Endothelial cell of umbilical vein (primary cell): ENCODE results near the gene FAM20A. TPM values are rescaled to one million over a fixed set of nuclear protein-coding genes. Genes with fewer than 3 reads are reported as not detected.

Source experiments
- BruUV-seq: library from RNA; stranded (reverse); fragments of 400-500 nt; replicated peaks from 2 replicates; lab custom pipeline; 2021; lab: Mats Ljungman, UMichigan
- CTCF ChIA-PET: fragments of 300-600, 350-600 bp; sonication (Branson Sonifier 250); formaldehyde crosslinking; loops from one replicate; lab custom pipeline; 2021; ENCODE audit warnings: antibody characterized with exemption, inconsistent platforms; lab: Charles Lee
- POLR2A ChIA-PET: fragments of 300-600, 350-600 bp; sonication (Branson Sonifier 250); formaldehyde crosslinking; loops from one replicate; lab custom pipeline; 2021; ENCODE audit warnings: antibody characterized with exemption, inconsistent platforms; lab: Charles Lee
- DNase-seq: peaks from one replicate; pipeline ENCODE4 v3.0.0-alpha.2; 2011; ENCODE audit warnings: low read depth, low spot score
- FAIRE-seq: peaks from 2 replicates; lab custom pipeline; 2011; peaks lifted over from hg19 to GRCh38; lab: Jason Lieb, UNC
- H2AFZ ChIP-seq: 2 replicates; pipeline ENCODE4 v1.6.0; 2012; ENCODE audit warnings: low read depth, low read length, control low read depth, inconsistent platforms
- H3K27ac ChIP-seq: 2 replicates; pipeline ENCODE4 v1.5.1; 2011; ENCODE audit warnings: low read depth, mild to moderate bottlenecking, control low read depth, low read length, moderate library complexity; ENCODE audit not compliant: insufficient read depth
- H3K27me3 ChIP-seq, 2 experiments: 2 replicates each; pipeline versions ENCODE4 v1.6.0 to v1.6.1; 2011; ENCODE audit warnings: low read length in 2 of 2, mixed read lengths in 1 of 2; ENCODE audit not compliant: control insufficient read depth in 2 of 2, insufficient read depth in 2 of 2
- H3K36me3 ChIP-seq, 2 experiments: 2 replicates in 1 of 2; 3 replicates in 1 of 2; pipeline ENCODE4 v1.5.1; 2011; ENCODE audit warnings: low read length in 2 of 2, mild to moderate bottlenecking in 1 of 2, moderate library complexity in 1 of 2; ENCODE audit not compliant: control insufficient read depth in 2 of 2, insufficient read depth in 2 of 2; ENCODE audit errors: extremely low read depth in 1 of 2
- H3K4me1 ChIP-seq: 3 replicates; pipeline ENCODE4 v1.5.1; 2011; ENCODE audit warnings: mild to moderate bottlenecking, low read length; ENCODE audit not compliant: control insufficient read depth, insufficient read depth; ENCODE audit errors: extremely low read depth
- H3K4me2 ChIP-seq: 2 replicates; pipeline ENCODE4 v1.6.1; 2011; ENCODE audit warnings: low read length, control low read depth, mixed read lengths; ENCODE audit not compliant: insufficient read depth
- H3K4me3 ChIP-seq, 3 experiments: fragments of 200-600 bp in 1 of 3; sonication (generic), shearing (Covaris generic) in 1 of 3; replicated peaks in 1 of 3; 2 replicates each; pipeline ENCODE4 v1.5.1; 2011 to 2016; ENCODE audit warnings: control low read depth in 3 of 3, low read length in 3 of 3, mild to moderate bottlenecking in 2 of 3, inconsistent platforms in 1 of 3, low read depth in 1 of 3, moderate library complexity in 1 of 3; ENCODE audit not compliant: insufficient read depth in 1 of 3
- H3K79me2 ChIP-seq: 2 replicates; pipeline ENCODE4 v1.6.0; 2012; ENCODE audit warnings: low read length, inconsistent platforms; ENCODE audit not compliant: control insufficient read depth, insufficient read depth
- H3K9ac ChIP-seq: replicated peaks from 2 replicates; pipeline ENCODE3; 2011; ENCODE audit warnings: low read length, control low read depth; ENCODE audit not compliant: insufficient read depth; ENCODE audit errors: extremely low read depth
- H3K9me1 ChIP-seq: replicated peaks from 3 replicates; pipeline ENCODE4 v1.6.0; 2011; ENCODE audit warnings: mild to moderate bottlenecking, low read length; ENCODE audit not compliant: control insufficient read depth, insufficient read depth; ENCODE audit errors: extremely low read depth
- H3K9me3 ChIP-seq: replicated peaks from 2 replicates; pipeline ENCODE4 v1.5.1; 2012; ENCODE audit warnings: low read length, inconsistent platforms; ENCODE audit not compliant: control insufficient read depth, insufficient read depth
- H4K20me1 ChIP-seq: replicated peaks from 2 replicates; pipeline ENCODE3; 2011; ENCODE audit warnings: mild to moderate bottlenecking, low read length; ENCODE audit not compliant: control insufficient read depth, insufficient read depth; ENCODE audit errors: extremely low read depth
- EZH2 ChIP-seq: IDR thresholded peaks from 2 replicates; pipeline ENCODE4 v1.6.1; 2012; ENCODE audit warnings: borderline replicate concordance, low read depth, mild to moderate bottlenecking, moderate library complexity, low read length, inconsistent platforms; ENCODE audit not compliant: severe bottlenecking
- FOS ChIP-seq: IDR thresholded peaks from 2 replicates; pipeline ENCODE4 v1.6.1; 2011; ENCODE audit warnings: mild to moderate bottlenecking, low read length, moderate library complexity, borderline replicate concordance; ENCODE audit not compliant: insufficient read depth
- GATA2 ChIP-seq: IDR thresholded peaks from 2 replicates; pipeline ENCODE4 v1.7.0; 2011; ENCODE audit warnings: low read depth, mild to moderate bottlenecking, moderate library complexity, mixed read lengths, low read length; ENCODE audit not compliant: insufficient read length, insufficient read depth
- JUN ChIP-seq: IDR thresholded peaks from 2 replicates; pipeline ENCODE4 v1.6.1; 2011; ENCODE audit warnings: borderline replicate concordance, low read depth; ENCODE audit not compliant: insufficient read length, insufficient read depth
- MAX ChIP-seq: IDR thresholded peaks from 2 replicates; pipeline ENCODE4 v1.6.1; 2011; ENCODE audit not compliant: insufficient read depth, insufficient read length
- MYC ChIP-seq: IDR thresholded peaks from one replicate; pipeline ENCODE4 v1.6.1; 2011; ENCODE audit warnings: mild to moderate bottlenecking, low read depth, low read length
- POLR2A ChIP-seq: IDR thresholded peaks from 2 replicates; pipeline ENCODE4 v1.6.1; 2012; ENCODE audit warnings: low read depth, mild to moderate bottlenecking, control low read depth, low read length
- POLR2AphosphoS5 ChIP-seq: IDR thresholded peaks from 2 replicates; pipeline ENCODE4 v1.6.1; 2012; ENCODE audit warnings: low read depth, mild to moderate bottlenecking, control low read depth, low read length, moderate library complexity; ENCODE audit not compliant: insufficient read depth
- dilution Hi-C: fragments of 300-500 bp; cut with MboI; formaldehyde crosslinking; loops from one replicate; pipeline ENCODE4 v1.15.0; 2019; ENCODE audit warnings: low sequenced_read_pairs; ENCODE audit not compliant: extremely low pct_ligation_motif_present
- intact Hi-C: fragments of 100-400 bp; cut with micrococcal nuclease; formaldehyde crosslinking; loops from one replicate; pipeline ENCODE4 v1.10.0; 2022
- polyA plus RNA-seq, 4 experiments: library from polyadenylated mRNA; depleted of rRNA in 3 of 4; stranded (reverse) in 3 of 4; unstranded in 1 of 4; fragments of >200 nt; gene quantifications; 2 replicates each; pipeline versions ENCODE4 v1.2.1 to v1.2.3, GENCODE V29; 2011 to 2012; ENCODE audit warnings: missing spikeins in 1 of 4
- total RNA-seq: library from RNA; stranded (reverse); gene quantifications from 2 replicates; pipeline ENCODE4 v1.2.3, GENCODE V29; 2021
- TF ChIP-seq, protein P1 (sequence below), 2 donors: IDR thresholded peaks; 1 replicate in 1 of 2; 2 replicates in 1 of 2; pipeline ENCODE4 v1.5.1; 2011; ENCODE audit warnings: low read length in 2 of 2, mild to moderate bottlenecking in 2 of 2, moderate library complexity in 2 of 2, control low read depth in 1 of 2, inconsistent platforms in 1 of 2, low read depth in 1 of 2; ENCODE audit not compliant: insufficient read depth in 1 of 2; ENCODE audit errors: extremely low read depth in 1 of 2

FAM20A gene
- total and polyA plus RNA-seq, 2 donors (not counting 3 experiments of a cell fraction or from before 2014, with no cell fraction given) = not detected

- intact Hi-C loops (loop anchor here (1.0 to 5.0 kb wide), 2 partner anchors 82 to 145 kb away; no protein-coding TSS in a partner anchor), dilution Hi-C loops (no loop called here)
- no peak overlapping the region for H3K4me3 ChIP-seq
- ChIA-PET CTCF (interaction anchor here (0.6 to 2.2 kb wide), 13 partner anchors 8 to 632 kb away, joined by 3 to 9 read pairs (median 4); no protein-coding TSS in a partner anchor), POLR2A (no interaction called here)
- BruUV-seq = no TSS peak
- no peaks in the 10 kb centered on the region for H3K9me3 ChIP-seq
- FAIRE-seq (no peak), DNase-seq (no peak)
- no peak overlapping the region for H3K27ac ChIP-seq
- no peak overlapping the region for H2AFZ ChIP-seq
- no peaks in the 10 kb centered on the region for H3K4me1 ChIP-seq
- H3K9me1 ChIP-seq = no peaks in the 10 kb centered on the region
- H4K20me1 ChIP-seq = no peaks in the 10 kb centered on the region
- TF ChIP-seq FOS = no peak
- TF ChIP-seq GATA2 = no peak
- TF ChIP-seq MAX = no peak
- no peak for TF ChIP-seq EZH2
- no peak for TF ChIP-seq POLR2AphosphoS5
- no peak for TF ChIP-seq POLR2A
- no peak for TF ChIP-seq JUN
- TF ChIP-seq, protein P1, sequence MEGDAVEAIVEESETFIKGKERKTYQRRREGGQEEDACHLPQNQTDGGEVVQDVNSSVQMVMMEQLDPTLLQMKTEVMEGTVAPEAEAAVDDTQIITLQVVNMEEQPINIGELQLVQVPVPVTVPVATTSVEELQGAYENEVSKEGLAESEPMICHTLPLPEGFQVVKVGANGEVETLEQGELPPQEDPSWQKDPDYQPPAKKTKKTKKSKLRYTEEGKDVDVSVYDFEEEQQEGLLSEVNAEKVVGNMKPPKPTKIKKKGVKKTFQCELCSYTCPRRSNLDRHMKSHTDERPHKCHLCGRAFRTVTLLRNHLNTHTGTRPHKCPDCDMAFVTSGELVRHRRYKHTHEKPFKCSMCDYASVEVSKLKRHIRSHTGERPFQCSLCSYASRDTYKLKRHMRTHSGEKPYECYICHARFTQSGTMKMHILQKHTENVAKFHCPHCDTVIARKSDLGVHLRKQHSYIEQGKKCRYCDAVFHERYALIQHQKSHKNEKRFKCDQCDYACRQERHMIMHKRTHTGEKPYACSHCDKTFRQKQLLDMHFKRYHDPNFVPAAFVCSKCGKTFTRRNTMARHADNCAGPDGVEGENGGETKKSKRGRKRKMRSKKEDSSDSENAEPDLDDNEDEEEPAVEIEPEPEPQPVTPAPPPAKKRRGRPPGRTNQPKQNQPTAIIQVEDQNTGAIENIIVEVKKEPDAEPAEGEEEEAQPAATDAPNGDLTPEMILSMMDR (IDR thresholded peaks at IDR 0.05; ENCODE audit: extremely low read depth in 1 of 2, insufficient read depth in 1 of 2, low read depth in 1 of 2, low read length in 2 of 2) = no peak
- no peak for TF ChIP-seq MYC
- H3K9ac ChIP-seq = no peak overlapping the region
- no peaks in the 10 kb centered on the region for H3K36me3 ChIP-seq
- H3K4me2 ChIP-seq = no peak overlapping the region
- H3K79me2 ChIP-seq = no peaks in the 10 kb centered on the region
- no peaks in the 10 kb centered on the region for H3K27me3 ChIP-seq
These were observed 13.6 kb upstream of the FAM20A start for GRCh38 chr17:68614718-68615117.
